ENCODE measurements around the gene ZFR2. TPM values are rescaled to one million over a fixed set of nuclear protein-coding genes. Genes with fewer than 3 reads are reported as not detected.
"Not testable (repeated sequence)": the region's sequence is repeated elsewhere in the genome, so short reads cannot be mapped to it uniquely, and the experiment has no call there.

ZFR2 gene
- total RNA-seq, 2 donors from 2014 or later: not detected

GRCh38 chr19:3768748-3769099, 100.1 kb downstream of the ZFR2 start:
- H3K36me3 ChIP-seq: no peaks in the 10 kb centered on the region
- intact Hi-C loops (cut with DNase I): loop anchor here (10.0 kb wide), 1 partner anchor 46 kb away; no protein-coding TSS in a partner anchor
- no peak overlapping the region for H3K27ac ChIP-seq
- no peaks in the 10 kb centered on the region for H3K27me3 ChIP-seq
- H3K9me3 ChIP-seq: no peaks in the 10 kb centered on the region
- H3K4me1 ChIP-seq: no peaks in the 10 kb centered on the region
- no peak for TF ChIP-seq CTCF (IDR thresholded peaks at IDR 0.05)
- DNase-seq: no peak
- H3K4me3 ChIP-seq: no peak overlapping the region
- H3K9ac ChIP-seq (ENCODE audit: low read depth in 2 of 2, low read length in 2 of 2): no peak overlapping the region

- Histone ChIP-seq H3K9me3 (no peaks in the 10 kb centered on the region), H3K27me3 (no peaks in the 10 kb centered on the region), H3K27ac (no peak overlapping the region), H3K9ac (ENCODE audit: low read depth in 2 of 2, low read length in 2 of 2) (no peak overlapping the region), H3K4me1 (no peaks in the 10 kb centered on the region), H3K36me3 (no peaks in the 10 kb centered on the region), H3K4me3 (no peak overlapping the region)
- intact Hi-C loops (cut with DNase I): loop anchor here (10.0 kb wide), 1 partner anchor 47 kb away; no protein-coding TSS in a partner anchor
- TF ChIP-seq CTCF (IDR thresholded peaks at IDR 0.05): no peak
- DNase-seq: no peak
Observed at GRCh38 chr19:3768015-3768747, 100.7 kb downstream of the ZFR2 start.

GRCh38 chr19:3767050-3767449, 101.8 kb downstream of the ZFR2 start:
- TF ChIP-seq CTCF (IDR thresholded peaks at IDR 0.05): no peak
- H3K27ac ChIP-seq: no peak overlapping the region
- H3K36me3 ChIP-seq: no peaks in the 10 kb centered on the region
- no peaks in the 10 kb centered on the region for H3K9me3 ChIP-seq
- DNase-seq: no peak
- H3K9ac ChIP-seq (ENCODE audit: low read depth in 2 of 2, low read length in 2 of 2): no peak overlapping the region
- no peaks in the 10 kb centered on the region for H3K4me1 ChIP-seq
- no peak overlapping the region for H3K4me3 ChIP-seq
- no peaks in the 10 kb centered on the region for H3K27me3 ChIP-seq
- intact Hi-C loops (cut with DNase I): loop anchor here (10.0 kb wide), 1 partner anchor 48 kb away; no protein-coding TSS in a partner anchor

- H3K36me3 ChIP-seq: no peaks in the 10 kb centered on the region
- no peak for TF ChIP-seq CTCF (IDR thresholded peaks at IDR 0.05)
- no peaks in the 10 kb centered on the region for H3K4me1 ChIP-seq
- intact Hi-C loops (cut with DNase I): loop anchor here (10.0 kb wide), 1 partner anchor 48 kb away; no protein-coding TSS in a partner anchor
- DNase-seq: no peak
- H3K27ac ChIP-seq: no peak overlapping the region
- no peaks in the 10 kb centered on the region for H3K9me3 ChIP-seq
- no peaks in the 10 kb centered on the region for H3K27me3 ChIP-seq
- no peak overlapping the region for H3K4me3 ChIP-seq
- H3K9ac ChIP-seq (ENCODE audit: low read depth in 2 of 2, low read length in 2 of 2): no peak overlapping the region
Observed at GRCh38 chr19:3766520-3766919, 102.3 kb downstream of the ZFR2 start.

GRCh38 chr19:3765757-3766156, 103.1 kb downstream of the ZFR2 start:
- H3K27me3 ChIP-seq; H3K9me3 ChIP-seq; DNase-seq; H3K9ac ChIP-seq (ENCODE audit: low read depth in 2 of 2, low read length in 2 of 2); H3K4me3 ChIP-seq; H3K27ac ChIP-seq; H3K4me1 ChIP-seq; H3K36me3 ChIP-seq: not testable (repeated sequence)
- intact Hi-C loops (cut with DNase I): loop anchor here (10.0 kb wide), 1 partner anchor 49 kb away; no protein-coding TSS in a partner anchor

- H3K27ac ChIP-seq: no peak overlapping the region
- no peak for TF ChIP-seq CTCF (IDR thresholded peaks at IDR 0.05)
- H3K9ac ChIP-seq (ENCODE audit: low read depth in 2 of 2, low read length in 2 of 2): no peak overlapping the region
- no peaks in the 10 kb centered on the region for H3K9me3 ChIP-seq
- H3K27me3 ChIP-seq: no peaks in the 10 kb centered on the region
- peaks cover 4% of the 10 kb centered on the region for H3K4me1 ChIP-seq
- intact Hi-C loops (cut with DNase I): loop anchor here (10.0 kb wide), 1 partner anchor 50 kb away; no protein-coding TSS in a partner anchor
- no peaks in the 10 kb centered on the region for H3K36me3 ChIP-seq
- no peak overlapping the region for H3K4me3 ChIP-seq
- DNase-seq: no peak
Observed at GRCh38 chr19:3765121-3765520, 103.7 kb downstream of the ZFR2 start.
